Activated CD8-positive, alpha-beta memory T cell treated with anti-CD3 and anti-CD28 coated beads for 4 hours (primary cell): ENCODE results near the gene SCRT2.
"Not testable (repeated sequence)": the region's sequence is repeated elsewhere in the genome, so short reads cannot be mapped to it uniquely, and the experiment has no call there.

ENCODE experiments used
- DNase-seq, 2 donors: peaks; one replicate each; pipeline ENCODE4 v3.0.0-alpha.2; 2020; ENCODE audit warnings: low read depth in 2 of 2

Gene SCRT2

DNA sequence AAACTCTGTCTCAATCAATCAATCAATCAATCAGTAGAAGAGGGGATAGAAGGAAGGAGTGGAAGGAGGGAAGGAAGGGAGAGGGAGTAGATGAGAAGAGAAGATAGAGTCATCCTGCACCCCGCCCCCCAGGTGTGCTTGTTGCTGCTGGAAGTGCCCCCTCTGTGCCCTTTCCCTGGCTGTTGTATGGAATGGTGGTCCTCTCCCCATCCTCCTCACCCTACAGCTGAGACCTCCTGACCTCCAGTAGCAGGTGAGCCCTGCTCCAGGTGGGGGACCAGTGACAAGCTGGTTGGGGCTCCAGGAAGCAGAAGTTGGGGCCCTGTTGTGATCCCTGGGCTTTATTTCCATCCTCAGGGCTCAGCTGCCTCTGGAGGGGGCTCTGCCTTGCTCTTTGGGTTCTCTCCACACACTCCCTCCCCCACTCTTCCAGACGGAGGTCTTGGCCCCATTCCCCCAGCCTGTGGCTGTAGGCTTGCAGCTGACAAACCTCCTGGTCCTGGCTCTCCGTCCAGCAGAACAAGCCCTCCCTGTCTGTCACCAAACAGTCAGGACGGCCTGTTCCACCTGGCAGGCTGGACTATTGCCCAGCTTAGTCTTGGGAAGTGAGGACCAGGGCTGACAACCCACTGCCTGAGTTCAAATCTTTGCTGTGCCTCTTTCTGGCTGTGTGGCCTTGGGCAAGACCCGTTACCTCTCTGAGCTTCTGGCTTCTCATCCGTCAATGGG, 26.0 kb upstream of the SCRT2 start:
- no peak for DNase-seq

DNA sequence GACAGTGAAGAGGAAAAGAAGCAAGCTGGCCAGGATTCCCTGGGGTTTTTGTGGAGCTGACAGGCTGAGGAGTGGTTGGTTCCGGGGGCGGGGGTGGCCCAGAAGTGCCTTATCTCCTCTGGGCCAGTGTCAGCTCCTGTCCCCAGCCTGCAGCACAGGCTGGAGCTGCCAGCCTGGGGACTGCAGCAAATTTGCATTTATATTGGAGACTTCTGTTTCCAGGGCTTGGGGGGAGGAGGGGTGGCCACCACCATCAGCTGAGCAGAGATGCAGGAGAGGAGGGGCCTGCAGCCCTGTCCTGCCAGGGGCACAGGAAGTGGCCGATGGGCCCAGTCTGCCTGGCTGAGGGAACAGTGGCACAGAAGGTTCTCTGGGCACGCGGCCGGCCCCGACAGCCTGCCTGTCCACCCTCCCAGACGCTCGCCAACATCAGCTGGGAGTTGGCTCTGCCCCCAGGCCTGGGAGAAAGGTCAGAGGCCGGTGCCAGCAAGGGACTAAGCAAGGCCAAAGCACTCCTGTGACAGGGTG, 24.3 kb upstream of the SCRT2 start:
- DNase-seq, result no peak

DNA sequence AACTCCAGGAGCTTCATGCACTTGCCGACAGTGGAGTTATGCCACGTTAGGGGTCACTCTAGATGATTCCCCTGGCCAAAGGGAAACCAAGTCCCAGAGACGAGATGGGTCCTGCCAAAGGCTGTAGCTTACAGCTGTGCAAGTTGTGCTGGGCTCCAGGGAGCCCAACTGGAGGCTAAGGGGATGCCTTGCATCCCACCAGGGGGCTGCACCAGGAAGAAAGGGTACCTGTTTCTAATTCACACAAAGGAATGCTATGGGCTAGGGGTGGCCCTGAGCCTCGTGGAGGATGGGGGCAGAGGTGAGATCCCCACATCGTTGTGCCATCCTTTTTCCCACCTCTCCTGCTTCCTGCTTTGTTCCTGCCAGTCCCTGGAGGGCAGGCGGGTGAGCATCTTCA, 23.7 kb upstream of the SCRT2 start:
- DNase-seq, result no peak

DNA sequence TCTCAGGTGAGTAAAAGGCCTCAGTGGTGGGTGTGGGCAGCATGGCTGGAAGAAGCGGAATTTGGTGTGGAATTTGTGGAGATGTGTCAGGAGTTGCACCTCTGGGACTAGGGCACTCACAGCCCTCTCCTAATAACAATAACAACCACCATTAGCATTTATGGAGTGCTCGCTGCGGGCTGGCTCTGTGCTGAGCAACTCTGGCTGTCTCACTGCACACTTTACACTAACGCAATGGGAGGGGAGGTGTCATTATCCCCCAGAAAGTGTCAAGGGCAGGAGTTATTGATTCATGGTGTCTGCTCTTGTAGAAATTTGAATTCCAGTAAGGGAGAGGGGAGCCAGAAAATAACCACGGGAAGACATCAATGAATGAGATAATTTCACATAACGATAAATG, 22.7 kb upstream of the SCRT2 start:
- no peak for DNase-seq

DNA sequence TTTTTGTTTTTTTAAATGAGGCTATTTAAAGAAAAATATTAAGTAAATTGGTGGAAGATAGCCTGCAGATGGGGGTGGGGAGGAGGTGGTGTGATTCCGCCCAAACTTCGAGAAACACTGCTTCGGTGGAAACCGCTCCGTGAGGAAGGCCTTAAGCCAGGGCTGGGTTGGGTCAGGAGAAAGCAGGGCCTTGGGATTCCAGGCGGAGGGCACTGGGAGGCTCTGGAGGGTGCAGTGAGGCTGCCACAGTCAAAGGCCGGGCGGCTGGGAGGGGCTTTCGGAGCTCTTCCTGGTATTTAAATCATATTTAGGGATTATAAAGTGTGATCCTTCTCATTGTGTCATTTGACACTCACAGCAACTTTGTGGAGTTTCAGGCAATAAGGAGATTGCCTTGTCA, 22.2 kb upstream of the SCRT2 start:
- DNase-seq, result no peak

DNA sequence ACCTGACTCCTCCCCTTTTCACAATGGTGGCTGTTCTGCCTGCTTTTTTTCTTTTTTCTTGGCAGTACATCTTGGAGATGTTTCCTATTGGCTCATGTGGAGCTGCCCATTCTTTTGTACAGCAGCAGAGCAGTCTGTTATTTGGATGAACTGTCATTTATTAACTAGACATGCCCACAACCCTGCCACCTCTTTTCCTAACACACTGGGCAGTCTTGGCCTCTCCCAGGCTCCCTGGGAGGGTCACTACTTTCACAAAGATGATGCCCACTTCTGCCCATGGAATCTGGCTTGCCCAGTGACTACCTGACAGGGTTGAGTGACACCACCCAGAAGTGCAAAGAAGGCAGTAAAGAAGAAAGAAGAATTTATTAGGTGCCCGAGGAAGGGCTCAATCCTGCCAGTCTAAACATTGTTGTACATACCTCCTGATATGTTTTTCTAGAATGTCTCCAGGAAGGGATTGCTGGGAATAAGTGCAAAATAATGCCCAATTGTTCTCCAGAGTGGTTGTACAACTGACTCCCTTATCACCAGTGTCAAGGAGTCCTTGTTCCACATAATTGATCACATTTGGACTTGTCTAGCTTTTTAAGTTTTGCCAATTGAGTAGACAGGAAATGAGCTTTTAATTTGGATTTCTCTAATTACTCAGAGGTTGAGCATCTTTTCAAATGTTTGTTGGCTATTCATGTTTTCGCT, 19.7 kb upstream of the SCRT2 start:
- no peak for DNase-seq

DNA sequence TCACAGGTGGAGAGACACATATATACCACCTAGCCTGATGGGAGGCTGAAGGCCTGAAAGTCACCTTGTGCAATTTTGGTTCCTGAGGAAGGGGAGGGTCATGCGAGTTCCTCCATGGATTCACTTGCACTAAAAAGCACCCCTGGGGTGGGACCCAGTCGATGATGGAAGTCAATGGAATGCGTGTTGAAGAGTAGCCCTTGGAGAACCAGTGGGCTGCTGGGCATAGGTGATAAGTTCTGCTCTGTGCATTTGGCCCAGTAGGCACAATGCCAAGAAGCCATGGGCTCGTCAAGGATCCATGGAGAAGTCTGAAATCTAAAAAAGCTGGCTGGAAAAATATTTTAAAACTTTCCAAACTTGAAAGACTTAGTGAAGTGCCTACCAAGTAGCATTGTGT, 18.9 kb upstream of the SCRT2 start:
- DNase-seq, result no peak

DNA sequence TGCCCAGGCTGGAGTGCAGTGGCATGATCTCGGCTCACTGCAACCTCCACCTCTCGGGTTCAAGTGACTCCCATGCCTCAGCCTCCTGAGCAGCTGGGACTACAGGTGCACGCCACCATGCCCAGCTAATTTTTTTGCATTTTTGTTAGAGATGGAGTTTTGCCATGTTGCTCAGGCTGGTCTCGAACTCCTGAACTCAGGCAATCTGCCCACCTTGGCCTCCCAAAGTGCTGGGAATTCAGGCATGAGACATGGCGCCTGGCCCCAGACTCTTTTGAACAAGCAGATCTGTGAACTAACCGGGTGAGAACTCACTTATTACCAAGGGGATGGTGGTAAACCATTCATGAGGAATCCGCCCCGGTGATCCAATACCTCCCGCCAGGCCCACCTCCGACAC, 18.2 kb upstream of the SCRT2 start:
- DNase-seq, result not testable (repeated sequence)

DNA sequence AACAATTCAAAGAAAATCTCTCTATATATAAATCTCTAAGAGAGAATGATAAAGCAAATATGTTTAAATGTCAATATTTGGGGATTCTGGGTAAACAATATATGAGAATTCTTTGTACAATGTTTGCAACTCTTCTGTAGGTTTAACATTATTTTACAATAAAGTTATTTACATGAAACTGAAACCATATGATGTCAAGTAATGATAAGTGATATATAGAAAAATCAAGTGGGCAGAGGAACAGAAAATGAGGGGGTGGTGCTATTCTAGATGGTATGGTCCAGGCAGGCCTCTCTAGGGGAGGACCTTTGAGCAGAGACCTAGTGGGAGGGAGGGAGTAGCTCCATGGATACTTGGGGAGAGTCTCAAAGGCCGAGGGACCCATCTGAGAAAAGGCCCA, 16.4 kb upstream of the SCRT2 start:
- no peak for DNase-seq

DNA sequence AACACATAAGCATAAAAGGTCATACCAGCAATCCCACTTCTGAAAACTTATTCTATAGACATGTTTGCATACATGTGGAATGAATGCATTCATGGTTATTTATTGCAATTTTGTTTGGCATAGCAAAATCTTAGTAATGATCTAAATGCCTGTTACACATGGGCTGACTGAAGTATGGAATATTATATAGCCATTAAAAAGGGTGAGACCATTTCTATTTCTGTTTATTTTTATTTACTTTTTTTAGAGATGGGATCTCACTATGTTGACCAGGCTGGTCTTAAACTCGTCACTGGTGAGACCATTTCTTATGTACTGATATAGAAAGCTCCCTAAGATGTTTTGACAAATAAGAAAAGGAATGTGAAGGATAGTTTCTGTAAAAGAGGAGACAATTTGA, 14.3 kb upstream of the SCRT2 start:
- no peak for DNase-seq

DNA sequence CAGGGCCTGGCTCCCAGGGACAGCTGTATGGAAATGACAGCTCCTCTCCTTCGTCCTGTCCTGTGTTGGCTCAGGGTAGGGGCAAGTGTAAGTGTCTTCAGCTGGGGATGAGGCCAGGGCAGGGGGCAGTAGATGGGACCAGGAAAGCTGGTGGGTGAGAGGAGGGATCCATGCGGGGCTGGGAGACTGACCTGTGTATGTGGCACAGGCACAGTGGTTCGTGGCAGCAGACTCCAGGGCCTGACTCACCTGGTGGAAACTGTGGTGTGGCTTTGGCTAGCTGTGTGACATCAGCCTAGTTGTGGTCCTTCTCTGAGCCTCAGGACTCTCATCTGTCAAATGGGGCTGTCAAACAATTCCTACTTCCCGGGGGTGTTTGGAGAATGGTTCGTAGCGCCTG, 13.7 kb upstream of the SCRT2 start:
- no peak for DNase-seq

DNA sequence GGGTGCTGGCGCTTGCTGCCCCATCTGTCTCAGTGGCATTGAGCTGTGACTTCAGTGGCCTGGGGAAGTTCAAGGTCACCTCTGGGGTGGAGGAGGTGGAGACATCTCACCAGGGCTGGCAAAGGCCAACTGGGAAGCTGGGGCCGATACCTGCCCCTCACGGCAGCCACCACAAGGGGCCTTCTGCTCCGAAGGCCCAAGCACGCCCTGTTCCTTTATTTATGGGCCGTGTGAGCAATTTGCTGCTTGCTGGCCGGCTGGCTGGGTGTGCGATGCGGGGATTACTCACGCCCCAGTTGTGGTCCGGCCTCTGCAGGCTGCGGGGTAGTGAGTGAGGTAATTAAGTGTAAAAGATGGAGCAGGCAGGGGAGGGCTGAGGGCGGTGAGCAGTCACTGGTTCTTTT, 13.2 kb upstream of the SCRT2 start:
- no peak for DNase-seq

DNA sequence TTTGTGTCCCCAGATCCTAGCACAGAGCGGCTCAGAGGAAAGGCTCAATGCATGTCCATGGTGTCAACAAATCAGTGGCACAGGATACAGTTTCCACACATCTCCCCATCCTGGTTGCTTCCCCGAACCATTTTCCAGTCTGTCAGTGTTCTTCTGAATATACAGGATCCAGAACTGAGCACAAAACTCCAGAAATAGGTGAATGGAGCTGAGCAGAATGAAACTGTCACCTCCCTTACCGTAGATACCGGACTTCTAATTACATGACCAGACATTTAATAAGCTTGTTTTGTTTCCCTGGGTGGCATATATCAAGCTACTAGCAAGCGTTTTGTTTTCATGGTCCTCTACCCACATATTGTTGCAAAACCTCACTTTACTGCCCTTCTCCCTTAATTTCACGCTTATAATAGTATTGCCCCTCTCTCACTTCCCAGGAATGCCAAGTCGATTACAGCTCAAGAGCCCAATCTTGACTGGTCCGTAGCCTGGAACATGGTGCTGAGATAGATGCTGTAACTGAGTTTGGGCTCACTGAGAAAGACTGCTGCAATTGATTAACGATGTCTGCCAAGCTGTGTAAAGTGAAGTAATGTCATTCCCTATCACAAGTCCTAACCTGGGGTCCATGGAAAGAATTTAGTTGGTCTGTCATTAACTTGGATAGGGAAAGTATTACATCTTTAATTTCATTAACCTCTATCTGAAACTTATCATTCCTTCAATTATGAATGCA, 12.0 kb upstream of the SCRT2 start:
- no peak for DNase-seq

DNA sequence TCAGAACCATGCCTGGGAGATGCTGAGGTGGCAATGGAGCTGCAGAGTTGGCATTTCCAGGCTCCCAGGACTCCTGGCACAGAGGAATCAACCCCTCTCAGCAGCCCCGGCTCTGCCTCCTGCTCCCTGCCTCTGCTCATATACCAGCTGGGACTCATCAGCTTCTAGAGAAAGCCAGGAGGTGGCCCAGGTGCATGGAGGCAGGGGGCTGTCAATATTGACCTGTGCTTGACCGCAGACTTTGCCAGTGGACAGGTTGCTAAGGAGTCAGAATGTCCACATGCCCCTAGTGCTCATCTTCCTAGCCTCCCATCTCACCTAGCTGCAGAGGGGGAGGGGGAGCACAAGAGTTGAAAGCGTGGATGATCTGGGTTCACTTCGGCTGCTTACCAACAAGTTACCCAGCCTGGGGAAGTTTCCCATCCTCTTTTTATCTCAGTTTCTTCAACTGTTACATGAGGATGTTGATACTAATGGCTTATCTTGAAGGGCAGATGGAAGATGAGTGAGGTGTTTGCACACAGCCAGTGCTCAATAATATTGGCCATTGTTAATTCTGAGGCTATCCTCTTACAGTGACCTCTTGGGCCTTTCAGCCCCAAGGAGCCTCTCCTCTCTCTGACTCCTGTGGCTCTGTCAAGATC, 9.2 kb upstream of the SCRT2 start:
- DNase-seq, result no peak

DNA sequence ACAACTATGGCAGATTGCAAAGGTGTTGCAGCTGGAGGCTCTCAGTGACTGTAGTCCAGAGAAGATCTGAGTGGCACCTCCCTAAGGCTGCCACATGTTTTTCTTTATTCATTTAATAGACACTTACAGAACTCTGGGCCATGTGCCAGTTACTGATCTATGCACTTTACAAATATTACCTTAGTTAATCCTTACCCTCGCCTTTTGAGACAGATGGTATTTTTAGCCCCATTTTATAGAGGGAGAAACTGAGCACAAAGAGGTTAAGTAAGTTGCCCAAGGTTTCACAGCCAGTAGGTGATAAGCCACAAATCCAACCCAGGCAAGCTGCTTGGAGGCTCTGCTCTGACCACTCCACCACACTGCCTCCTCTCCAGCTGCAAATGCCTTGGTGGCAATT, 6.5 kb upstream of the SCRT2 start:
- no peak for DNase-seq

DNA sequence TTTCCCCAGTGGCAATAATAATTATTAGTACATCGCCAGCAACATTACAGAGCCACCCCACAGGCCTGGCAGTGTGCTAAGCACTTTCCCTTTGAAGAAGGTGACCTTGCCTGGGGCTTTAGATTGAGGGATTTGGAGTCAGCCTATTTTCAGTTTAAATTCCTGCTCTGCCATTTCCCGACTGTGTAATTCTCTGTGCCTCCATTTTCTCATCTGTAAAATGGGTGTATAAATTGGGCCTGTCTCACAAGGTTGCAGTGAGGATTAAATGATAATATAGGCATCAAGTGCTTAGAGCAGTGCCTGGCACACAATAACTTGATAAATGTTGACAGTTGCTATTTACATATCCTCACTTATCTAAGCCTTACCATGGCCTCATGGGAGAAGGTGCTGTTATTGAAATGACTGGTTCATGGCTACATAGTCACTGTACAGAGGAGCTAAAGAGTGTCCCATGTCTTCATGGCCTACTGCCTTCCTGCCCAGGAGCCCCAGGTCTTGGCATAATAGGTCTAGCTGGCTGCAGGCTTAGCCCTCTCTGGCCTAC, 5.1 kb upstream of the SCRT2 start:
- DNase-seq, result no peak

DNA sequence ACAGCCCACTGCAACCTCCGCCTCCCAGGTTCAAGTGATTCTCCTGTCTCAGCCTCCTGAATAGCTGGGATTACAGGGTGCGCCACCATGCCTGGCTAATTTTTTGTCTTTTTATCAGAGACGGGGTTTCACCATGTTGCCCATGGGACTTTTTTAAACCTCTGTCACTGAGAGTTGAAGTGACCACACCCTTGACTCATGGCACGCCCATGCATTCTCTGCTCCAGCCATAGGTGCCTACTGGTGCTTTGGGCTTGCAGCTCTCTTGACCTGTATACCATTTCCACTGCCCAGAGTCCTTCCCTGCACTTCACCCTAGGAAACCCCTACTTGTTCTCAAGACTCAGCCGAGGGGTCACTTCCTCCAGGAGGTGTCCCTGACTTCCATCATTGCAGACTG, 2.4 kb upstream of the SCRT2 start:
- no peak for DNase-seq

DNA sequence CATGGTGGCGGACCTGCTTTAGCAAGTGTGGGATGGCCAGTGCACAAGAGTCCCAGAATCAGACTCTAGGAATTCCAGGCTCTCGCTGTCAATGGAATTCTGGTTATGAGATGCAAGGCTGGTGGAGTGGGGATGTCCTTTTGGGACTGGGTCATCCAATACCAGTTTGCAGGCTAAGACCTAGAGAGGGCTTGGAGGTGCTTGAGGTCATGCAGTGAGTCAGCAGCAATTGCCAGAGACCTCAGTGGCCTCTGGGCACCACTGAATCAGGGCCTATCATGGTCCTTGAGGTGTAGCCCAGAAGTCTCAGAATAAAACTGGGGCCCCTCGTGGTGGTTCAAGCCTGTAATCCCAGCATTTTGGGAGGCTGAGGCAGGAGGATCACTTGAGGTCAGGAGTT, 1.4 kb upstream of the SCRT2 start:
- DNase-seq, result no peak

DNA sequence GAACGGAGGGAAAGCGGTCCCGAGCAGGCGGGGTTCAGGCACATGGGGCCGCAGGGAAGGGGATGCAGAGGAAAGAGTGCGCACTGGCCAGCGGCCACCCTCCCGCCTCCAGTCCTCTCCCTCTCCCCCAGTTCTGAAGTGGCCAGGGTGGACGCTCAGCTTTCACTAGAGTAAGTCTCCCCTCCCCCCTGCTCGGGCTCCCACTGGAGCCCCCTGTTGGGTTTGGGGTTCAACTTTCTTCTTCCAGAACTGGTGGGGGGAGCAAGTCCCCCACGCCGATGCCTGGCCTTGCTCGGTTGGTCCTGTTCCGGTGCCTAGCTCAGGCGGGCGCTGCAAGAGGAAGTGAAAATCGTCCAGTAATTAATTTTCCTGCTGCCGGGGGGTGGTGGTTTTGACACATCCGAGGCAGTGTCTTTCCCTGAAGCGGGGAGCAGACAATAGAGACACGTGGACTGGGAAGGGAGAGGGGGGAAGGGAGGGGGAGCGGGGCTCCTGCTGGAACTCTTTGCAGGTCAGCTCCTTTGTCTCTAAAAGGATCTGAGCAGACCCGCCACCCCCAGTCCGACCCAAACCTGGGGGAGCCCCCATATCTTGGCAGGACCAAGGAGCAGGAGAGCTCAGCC, 824 bp upstream of the SCRT2 start:
- no peak for DNase-seq

DNA sequence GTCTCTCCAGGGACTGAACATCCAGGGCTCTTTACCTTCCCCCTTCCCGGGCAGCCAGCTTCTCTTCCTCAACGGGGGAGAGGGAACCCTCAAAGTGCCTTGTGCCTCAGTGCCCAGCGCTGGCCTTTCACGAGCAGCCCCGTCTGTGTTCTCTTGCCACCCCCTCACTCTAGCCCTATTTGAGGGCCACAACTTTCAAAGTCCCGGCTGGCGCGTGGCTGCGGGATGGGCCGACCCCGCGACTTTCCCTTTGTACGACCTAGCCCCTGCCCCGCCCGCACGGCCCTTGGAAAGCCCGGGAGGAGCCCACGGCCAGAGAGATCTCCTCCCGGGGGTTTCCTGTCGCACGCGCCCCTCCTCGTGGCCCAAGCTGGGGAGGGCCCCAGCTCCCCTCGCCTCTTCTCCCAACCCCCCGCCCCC, 559 bp downstream of the SCRT2 start:
- no peak for DNase-seq

DNA sequence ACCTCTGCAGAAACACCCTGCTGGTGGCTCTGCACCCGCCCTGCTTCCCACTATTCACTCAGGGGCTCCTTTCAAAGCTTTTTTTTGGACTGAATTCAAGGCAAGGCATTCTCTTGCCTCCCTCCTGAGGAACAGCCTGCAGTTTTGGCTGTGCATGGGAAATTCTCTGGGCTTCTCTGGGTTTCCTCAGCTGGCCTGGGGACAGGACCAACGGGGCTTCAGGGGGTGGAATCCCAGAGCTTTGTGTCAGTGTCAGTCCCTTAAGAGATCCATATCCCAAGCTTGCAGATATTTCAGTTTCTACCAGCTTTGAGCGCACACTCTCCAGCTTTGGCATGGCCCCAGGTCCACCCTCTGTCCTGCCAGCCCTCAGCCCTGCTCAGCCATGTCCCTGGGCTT, 2.0 kb downstream of the SCRT2 start:
- DNase-seq, result no peak
